CD4-positive, alpha-beta memory T cell (primary cell): Measurements from ENCODE around the gene ZNF784. TPM values are rescaled to one million over a fixed set of nuclear protein-coding genes. Genes with fewer than 3 reads are reported as not detected.

ENCODE experiments used
- CTCF ChIA-PET: fragments of 350-600 bp; sonication (Branson Sonifier 250); formaldehyde crosslinking; loops from one replicate; lab custom pipeline; 2021; ENCODE audit warnings: inconsistent platforms; ENCODE audit not compliant: partially characterized antibody; lab: Charles Lee
- POLR2A ChIA-PET: fragments of 350-600 bp; sonication (Branson Sonifier 250); formaldehyde crosslinking; loops from one replicate; lab custom pipeline; 2021; ENCODE audit not compliant: partially characterized antibody; lab: Charles Lee
- DNase-seq, 5 donors: peaks; one replicate each; pipeline versions ENCODE4 v3.0.0 to v3.0.0-alpha.2; 2020 to 2022; ENCODE audit warnings: mixed read lengths in 1 of 5
- H3K27ac ChIP-seq: one replicate; pipeline ENCODE4 v1.7.0; 2013; ENCODE audit warnings: low read depth, low read length
- H3K27me3 ChIP-seq: 2 replicates; pipeline ENCODE4 v1.7.0; 2013; ENCODE audit warnings: mild to moderate bottlenecking, low read length, moderate library complexity; ENCODE audit not compliant: insufficient read depth
- H3K36me3 ChIP-seq: 2 replicates; pipeline ENCODE4 v1.7.0; 2013; ENCODE audit warnings: mild to moderate bottlenecking, low read length, moderate library complexity; ENCODE audit not compliant: insufficient read depth
- H3K4me1 ChIP-seq: 2 replicates; pipeline ENCODE4 v1.7.0; 2013; ENCODE audit warnings: mild to moderate bottlenecking, low read length, moderate library complexity; ENCODE audit not compliant: insufficient read depth
- H3K4me3 ChIP-seq, 2 donors: one replicate each; pipeline ENCODE4 v1.7.0; 2013; ENCODE audit warnings: low read length in 2 of 2, mild to moderate bottlenecking in 1 of 2
- H3K9me3 ChIP-seq, 2 donors: one replicate each; pipeline ENCODE4 v1.7.0; 2013; ENCODE audit warnings: low read length in 2 of 2, control low read depth in 1 of 2; ENCODE audit not compliant: control insufficient read depth in 1 of 2
- H3K27ac Mint-ChIP-seq, 7 donors: one replicate each; pipeline ENCODE4 v1.8.0; 2020 to 2021; ENCODE audit warnings: mixed read lengths in 7 of 7, mild to moderate bottlenecking in 6 of 7, inconsistent platforms in 3 of 7, moderate library complexity in 3 of 7
- H3K27me3 Mint-ChIP-seq, 2 donors: one replicate each; pipeline ENCODE4 v1.8.0; 2020 to 2021; ENCODE audit warnings: mixed read lengths in 2 of 2
- H3K36me3 Mint-ChIP-seq, 2 donors: one replicate each; pipeline ENCODE4 v1.8.0; 2020 to 2021; ENCODE audit warnings: mixed read lengths in 2 of 2, inconsistent platforms in 1 of 2, mild to moderate bottlenecking in 1 of 2
- H3K4me1 Mint-ChIP-seq, 4 donors: one replicate each; pipeline ENCODE4 v1.8.0; 2020 to 2021; ENCODE audit warnings: mixed read lengths in 4 of 4, mild to moderate bottlenecking in 1 of 4
- H3K4me3 Mint-ChIP-seq, 8 donors: one replicate each; pipeline ENCODE4 v1.8.0; 2020 to 2021; ENCODE audit warnings: mixed read lengths in 8 of 8, mild to moderate bottlenecking in 7 of 8, moderate library complexity in 6 of 8, inconsistent platforms in 3 of 8
- H3K9me3 Mint-ChIP-seq, 8 donors: one replicate each; pipeline ENCODE4 v1.8.0; 2020 to 2021; ENCODE audit warnings: mixed read lengths in 8 of 8, mild to moderate bottlenecking in 5 of 8, inconsistent platforms in 3 of 8, moderate library complexity in 1 of 8
- intact Hi-C: fragments of 100-400 bp; cut with micrococcal nuclease; formaldehyde crosslinking; loops from one replicate; pipeline ENCODE4 v1.15.1; 2023
- polyA plus RNA-seq, 2 donors: library from polyadenylated mRNA; unstranded; fragments of 300-500 nt; fragmentation: Illumina TruSeq; gene quantifications; one replicate each; pipeline ENCODE4 v1.2.3, GENCODE V29; 2021
- total RNA-seq, 2 experiments: library from RNA; stranded (reverse); gene quantifications; one replicate each; pipeline ENCODE4 v1.2.3, GENCODE V29; 2021

The ZNF784 gene
- total and polyA plus RNA-seq, 4 experiments from 2014 or later = 1.7 to 7.4 (median 4.7) TPM

DNA sequence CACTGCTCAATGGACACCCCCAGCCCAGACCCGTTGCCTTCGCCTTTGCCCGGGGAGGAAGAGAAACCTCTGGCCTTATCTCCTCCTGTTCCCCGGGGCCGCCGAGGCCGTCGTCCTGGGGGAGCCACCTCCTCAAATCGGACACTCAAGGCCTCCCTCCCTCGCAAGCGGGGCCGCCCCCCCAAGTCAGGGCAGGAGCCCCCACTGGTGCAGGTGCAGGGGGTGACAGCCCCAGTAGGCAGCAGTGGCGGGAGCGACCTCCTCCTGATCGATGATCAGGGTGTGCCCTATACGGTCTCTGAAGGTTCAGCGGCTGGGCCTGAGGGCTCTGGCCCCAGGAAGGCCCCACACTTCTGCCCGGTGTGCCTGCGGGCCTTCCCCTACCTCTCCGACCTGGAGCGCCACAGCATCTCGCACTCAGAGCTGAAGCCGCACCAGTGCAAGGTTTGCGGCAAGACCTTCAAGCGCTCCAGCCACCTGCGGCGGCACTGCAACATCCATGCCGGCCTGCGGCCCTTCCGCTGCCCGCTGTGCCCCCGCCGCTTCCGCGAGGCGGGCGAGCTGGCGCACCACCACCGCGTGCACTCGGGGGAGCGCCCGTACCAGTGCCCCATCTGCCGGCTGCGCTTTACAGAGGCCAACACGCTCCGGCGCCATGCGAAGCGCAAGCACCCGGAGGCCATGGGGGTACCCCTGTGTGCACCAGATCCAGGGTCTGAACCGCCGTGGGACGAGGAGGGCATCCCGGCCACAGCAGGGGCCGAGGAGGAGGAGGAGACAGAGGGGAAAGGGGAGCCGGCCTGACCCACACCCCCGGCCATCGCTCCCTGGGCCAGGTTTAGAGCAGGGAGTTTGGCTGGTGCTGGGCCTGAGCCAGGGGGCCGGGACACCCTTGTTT is 22.0 kb downstream of the ZNF784 start:
- CTCF ChIA-PET = no interaction called here
- H3K9me3 ChIP-seq = no peaks in the 10 kb centered on the region
- H3K4me3 Mint-ChIP-seq = peak overlapping the region in 2 of 8 donors; percentile 73 to 88
- peak in 1 of 5 donors; percentile 44 for DNase-seq
- peak overlapping the region in 1 of 7 donors; percentile 87 for H3K27ac Mint-ChIP-seq
- intact Hi-C loops = no loop called here
- H3K27me3 ChIP-seq = no peaks in the 10 kb centered on the region
- peaks cover 13 to 33% of the 10 kb centered on the region in 2 donors for H3K36me3 Mint-ChIP-seq
- H3K27me3 Mint-ChIP-seq = no peaks in the 10 kb centered on the region
- POLR2A ChIA-PET = interaction anchor here (3.7 to 4.7 kb wide), 3 partner anchors 17 to 31 kb away, joined by 44 to 95 read pairs (median 49); partner anchors contain the start of gene ZNF784
- H3K4me3 ChIP-seq = no peak overlapping the region
- no peaks in the 10 kb centered on the region for H3K9me3 Mint-ChIP-seq
- no peak overlapping the region for H3K27ac ChIP-seq
- H3K4me1 Mint-ChIP-seq = peaks cover 34 to 62% (median 40%) of the 10 kb centered on the region in 4 donors
- H3K36me3 ChIP-seq = no peaks in the 10 kb centered on the region
- H3K4me1 ChIP-seq = peaks cover 49% of the 10 kb centered on the region

DNA sequence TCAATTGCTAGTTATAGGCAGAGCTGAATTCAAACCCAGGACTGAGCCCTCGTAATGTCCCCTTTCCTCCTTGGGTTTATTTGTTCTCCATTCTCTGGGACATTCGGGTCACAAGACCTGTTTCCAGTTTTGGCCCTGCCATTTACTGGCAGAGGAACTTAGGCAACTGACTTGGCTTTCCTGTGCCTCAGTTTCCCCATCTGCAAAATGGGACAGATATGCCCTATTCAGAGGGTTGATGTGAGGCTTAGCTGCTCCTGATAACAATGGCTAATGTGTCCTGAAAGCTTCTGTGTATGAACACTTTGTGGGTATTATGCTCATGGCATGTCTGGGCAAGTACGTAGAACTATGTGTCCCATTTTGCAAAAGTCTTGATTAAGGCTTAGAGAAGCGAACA is 23.3 kb downstream of the ZNF784 start:
- Mint-ChIP-seq H3K4me1 (peaks cover 25 to 49% (median 28%) of the 10 kb centered on the region in 4 donors), H3K36me3 (peaks cover 25 to 28% of the 10 kb centered on the region in 2 donors), H3K27ac (peak overlapping the region; percentile 67 to 92 (median 91)), H3K9me3 (no peaks in the 10 kb centered on the region), H3K4me3 (peak overlapping the region; percentile 78 to 93 (median 86)), H3K27me3 (no peaks in the 10 kb centered on the region)
- no peaks in the 10 kb centered on the region for H3K36me3 ChIP-seq
- no peaks in the 10 kb centered on the region for H3K9me3 ChIP-seq
- H3K27ac ChIP-seq = peak overlapping the region; percentile 89
- peak overlapping the region; percentile 61 to 93 for H3K4me3 ChIP-seq
- DNase-seq = peak in 1 of 5 donors; percentile 20
- intact Hi-C loops = no loop called here
- ChIA-PET CTCF (interaction anchor here (3.5 to 5.0 kb wide), 2 partner anchors 24 to 32 kb away, joined by 20 to 24 read pairs; partner anchors contain the start of gene ZNF784), POLR2A (interaction anchor here (1.0 to 4.7 kb wide), 10 partner anchors 16 to 342 kb away, joined by 3 to 95 read pairs (median 26); partner anchors contain the start of genes KMT5C, ZNF579, ZNF581 and ZNF628)
- H3K27me3 ChIP-seq = no peaks in the 10 kb centered on the region
- H3K4me1 ChIP-seq = peaks cover 36% of the 10 kb centered on the region

DNA sequence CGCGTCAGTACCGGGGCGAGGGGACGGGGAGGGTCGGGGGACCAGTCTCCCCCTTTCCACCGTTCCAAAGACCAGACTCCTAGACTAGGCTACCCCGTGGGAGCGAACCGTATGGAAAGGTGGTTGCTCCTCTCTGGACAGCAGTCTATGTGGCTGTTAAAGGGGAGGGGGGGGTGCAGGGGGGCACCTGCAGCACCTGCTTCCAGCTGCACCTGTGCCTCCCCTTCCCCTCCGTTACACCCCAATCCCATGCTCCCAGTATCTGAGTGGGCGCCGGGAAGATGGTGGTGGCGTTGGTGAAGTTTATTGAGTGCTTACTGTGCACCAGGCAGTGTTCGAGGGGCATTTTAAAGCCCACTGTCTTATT is 23.7 kb downstream of the ZNF784 start:
- H3K9me3 ChIP-seq = no peaks in the 10 kb centered on the region
- peak overlapping the region; percentile 67 to 92 (median 91) for H3K27ac Mint-ChIP-seq
- peaks cover 28 to 29% of the 10 kb centered on the region in 2 donors for H3K36me3 Mint-ChIP-seq
- H3K36me3 ChIP-seq = peaks cover 3% of the 10 kb centered on the region
- CTCF ChIA-PET = interaction anchor here (3.5 to 5.0 kb wide), 2 partner anchors 25 to 32 kb away, joined by 20 to 24 read pairs; partner anchors contain the start of gene ZNF784
- POLR2A ChIA-PET = interaction anchor here (1.0 to 4.7 kb wide), 12 partner anchors 15 to 344 kb away, joined by 3 to 95 read pairs (median 20); partner anchors contain the start of genes KMT5C, ZNF579, ZNF581 and ZNF628
- no peak for DNase-seq
- peak overlapping the region; percentile 78 to 93 (median 86) for H3K4me3 Mint-ChIP-seq
- H3K27me3 ChIP-seq = no peaks in the 10 kb centered on the region
- H3K4me1 ChIP-seq = peaks cover 34% of the 10 kb centered on the region
- no peaks in the 10 kb centered on the region for H3K27me3 Mint-ChIP-seq
- H3K27ac ChIP-seq = peak overlapping the region; percentile 89
- intact Hi-C loops = no loop called here
- H3K9me3 Mint-ChIP-seq = no peaks in the 10 kb centered on the region
- H3K4me3 ChIP-seq = peak overlapping the region; percentile 61 to 93
- peaks cover 23 to 45% (median 28%) of the 10 kb centered on the region in 4 donors for H3K4me1 Mint-ChIP-seq

DNA sequence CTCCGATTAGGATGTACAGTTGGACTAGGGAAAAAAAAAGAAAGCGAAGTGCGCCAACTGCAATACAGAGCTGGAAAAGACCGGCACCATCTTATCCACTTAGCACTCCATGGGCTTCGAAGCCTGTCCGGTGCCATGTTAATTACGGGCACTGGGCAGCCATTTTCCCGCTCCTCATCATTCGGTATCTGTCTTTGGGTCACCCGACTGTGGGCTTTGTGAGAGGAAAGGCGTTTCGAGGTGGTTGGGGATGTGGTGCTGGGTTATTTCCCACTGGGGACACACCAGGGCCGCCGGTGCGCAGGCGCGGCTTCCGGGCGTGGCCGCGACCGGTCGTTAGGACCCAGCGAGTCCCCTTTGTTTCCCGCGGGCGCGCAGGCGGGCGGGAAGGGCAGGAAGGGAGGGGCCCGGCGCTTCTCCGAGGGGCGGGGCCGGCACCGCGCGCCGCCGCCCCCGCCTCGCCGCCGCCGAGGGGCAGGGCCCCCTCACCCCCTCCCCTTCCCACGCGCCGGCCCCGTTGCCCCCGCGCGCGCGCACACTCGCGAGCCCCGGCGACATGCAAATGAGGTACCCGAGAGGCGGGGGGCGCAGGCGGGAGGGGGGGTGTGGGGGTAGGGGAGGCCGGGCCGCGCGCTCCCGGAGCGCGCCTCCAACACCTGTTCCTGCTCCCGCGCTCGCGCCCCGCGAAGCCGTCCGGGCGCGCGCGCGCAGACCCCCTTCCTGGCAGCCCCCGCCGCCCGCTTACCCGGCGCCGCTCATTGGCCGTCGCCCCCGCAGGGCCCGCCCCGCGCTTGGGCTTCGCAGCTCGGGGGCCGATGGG is 24.3 kb downstream of the ZNF784 start, which contains the start of gene ZNF524:
ZNF524 (plus strand) TSS at position 447 of the 820 bp plus-strand sequence. CDS start 1,825 bp downstream, outside the sequence.
- peak; percentile 91 to 95 (median 93) for DNase-seq
- H3K4me1 ChIP-seq = peaks cover 32% of the 10 kb centered on the region
- CTCF ChIA-PET = interaction anchor here (1.1 to 5.0 kb wide), 3 partner anchors 25 to 132 kb away, joined by 5 to 24 read pairs (median 20); partner anchors contain the start of gene ZNF784
- intact Hi-C loops = loop anchor here (1.0 to 2.0 kb wide), 9 partner anchors 13 to 519 kb away; partner anchors contain the start of genes EPN1, PPP6R1, ZNF579 and ZNF628
- peaks cover 32 to 35% of the 10 kb centered on the region in 2 donors for H3K36me3 Mint-ChIP-seq
- POLR2A ChIA-PET = interaction anchor here (0.7 to 4.7 kb wide), 28 partner anchors 11 to 541 kb away, joined by 3 to 95 read pairs (median 6); partner anchors contain the start of genes CCDC106, HSPBP1, ISOC2 and KMT5C
- H3K36me3 ChIP-seq = peaks cover 8% of the 10 kb centered on the region
- peak within 1 kb of the TSS; percentile 96 to 100 (median 99) for H3K27ac Mint-ChIP-seq
- H3K27ac ChIP-seq = peak within 1 kb of the TSS; percentile 89
- H3K4me3 ChIP-seq = peak within 1 kb of the TSS; percentile 93 to 99
- H3K4me3 Mint-ChIP-seq = peak within 1 kb of the TSS; percentile 98 to 100 (median 98)
- H3K4me1 Mint-ChIP-seq = peaks cover 23 to 42% (median 27%) of the 10 kb centered on the region in 4 donors
- no peaks in the 10 kb centered on the region for H3K9me3 Mint-ChIP-seq
- no peaks in the 10 kb centered on the region for H3K9me3 ChIP-seq
- H3K27me3 ChIP-seq = no peaks in the 10 kb centered on the region
- no peaks in the 10 kb centered on the region for H3K27me3 Mint-ChIP-seq

DNA sequence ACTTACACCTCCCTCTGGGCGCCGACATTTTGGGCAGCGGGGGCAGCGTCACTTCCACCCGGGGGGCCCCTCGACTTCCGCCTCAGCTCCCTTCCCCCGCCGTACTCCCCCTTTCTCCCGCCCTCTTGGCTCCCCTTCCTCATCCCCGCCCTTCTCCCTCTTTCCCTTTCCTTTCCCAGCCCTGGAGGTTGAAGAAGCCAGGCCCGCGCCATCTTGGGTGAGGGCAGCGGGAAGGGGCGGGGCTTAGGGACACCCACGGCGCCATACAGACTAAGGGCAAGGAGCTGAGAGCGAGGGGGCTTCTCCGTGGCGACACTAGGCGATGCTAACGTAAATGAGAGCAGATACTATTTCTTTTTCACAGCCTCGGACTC is 24.9 kb downstream of the ZNF784 start, which contains the start of gene FIZ1:
FIZ1 (minus strand) TSS at position 50 of the 374 bp plus-strand sequence. CDS start 1,652 bp downstream, outside the sequence.
- no peaks in the 10 kb centered on the region for H3K9me3 Mint-ChIP-seq
- ChIA-PET POLR2A (interaction anchor here (0.6 to 4.7 kb wide), 30 partner anchors 10 to 1411 kb away, joined by 3 to 95 read pairs (median 6); partner anchors contain the start of genes CCDC106, HSPBP1, ISOC2 and KMT5C), CTCF (interaction anchor here (0.6 to 5.0 kb wide), 5 partner anchors 26 to 132 kb away, joined by 3 to 24 read pairs (median 5); partner anchors contain the start of gene ZNF784)
- no peaks in the 10 kb centered on the region for H3K27me3 ChIP-seq
- H3K36me3 ChIP-seq = peaks cover 8% of the 10 kb centered on the region
- peaks cover 36 to 40% of the 10 kb centered on the region in 2 donors for H3K36me3 Mint-ChIP-seq
- H3K4me3 Mint-ChIP-seq = peak within 1 kb of the TSS; percentile 98 to 100 (median 98)
- H3K4me3 ChIP-seq = peak within 1 kb of the TSS; percentile 93 to 99
- no peaks in the 10 kb centered on the region for H3K9me3 ChIP-seq
- intact Hi-C loops = loop anchor here (1.0 to 2.0 kb wide), 9 partner anchors 12 to 519 kb away; partner anchors contain the start of genes EPN1, PPP6R1, ZNF579 and ZNF628
- peak; percentile 96 to 98 (median 97) for DNase-seq
- H3K4me1 ChIP-seq = peaks cover 26% of the 10 kb centered on the region
- H3K4me1 Mint-ChIP-seq = peaks cover 20 to 36% (median 22%) of the 10 kb centered on the region in 4 donors
- peak within 1 kb of the TSS; percentile 89 for H3K27ac ChIP-seq
- H3K27ac Mint-ChIP-seq = peak within 1 kb of the TSS; percentile 96 to 100 (median 99)
- H3K27me3 Mint-ChIP-seq = no peaks in the 10 kb centered on the region
